GM10248 (cell line): ENCODE measurements around the gene TAMM41.
"Not testable (repeated sequence)": the region's sequence is repeated elsewhere in the genome, so short reads cannot be mapped to it uniquely, and the experiment has no call there.

Experiments
- CTCF ChIA-PET: fragments of 300-600 bp; sonication (Branson Sonifier 250); formaldehyde crosslinking; extraction: SDS; loops from one replicate; lab custom pipeline; 2021; ENCODE audit warnings: antibody characterized with exemption; lab: Yijun Ruan, JAX
- POLR2A ChIA-PET: fragments of 350-650 bp; sonication (Branson Sonifier 250); formaldehyde crosslinking; extraction: SDS; loops from one replicate; lab custom pipeline; 2020; ENCODE audit warnings: antibody characterized with exemption; lab: Yijun Ruan, JAX
- DNase-seq: peaks from one replicate; pipeline ENCODE4 v3.0.0; 2012; ENCODE audit errors: extremely low spot score
- TF ChIP-seq, protein P1 (sequence below): IDR thresholded peaks from 2 replicates; pipeline ENCODE4 v1.5.1; 2012; ENCODE audit warnings: mild to moderate bottlenecking, low read depth; ENCODE audit errors: extremely low read depth, missing control alignments, control extremely low read depth

The TAMM41 gene

DNA sequence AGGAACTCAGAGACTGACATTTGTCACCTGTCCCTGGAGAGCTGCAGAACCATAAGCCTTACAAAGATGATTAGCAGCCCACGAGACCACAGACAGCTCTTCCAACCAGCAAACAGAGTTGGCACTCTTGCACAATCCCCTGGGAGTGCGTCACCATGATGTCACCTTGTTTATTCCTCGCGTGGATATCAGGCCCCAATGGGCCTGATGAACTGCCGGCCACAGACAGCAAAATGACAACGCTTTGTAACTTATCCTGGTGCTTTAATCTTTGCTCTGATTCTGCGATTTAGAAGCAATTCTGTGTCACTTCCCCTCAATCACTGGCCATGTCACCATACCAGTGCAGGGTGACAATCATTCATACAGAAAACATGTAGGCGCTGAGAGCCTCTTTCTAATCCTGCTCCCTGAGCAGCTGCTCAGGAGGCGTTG, 89.2 kb downstream of the TAMM41 start:
- CTCF ChIA-PET, result no interaction called here
- POLR2A ChIA-PET, result no interaction called here
- no peak for DNase-seq
- TF ChIP-seq, protein P1, sequence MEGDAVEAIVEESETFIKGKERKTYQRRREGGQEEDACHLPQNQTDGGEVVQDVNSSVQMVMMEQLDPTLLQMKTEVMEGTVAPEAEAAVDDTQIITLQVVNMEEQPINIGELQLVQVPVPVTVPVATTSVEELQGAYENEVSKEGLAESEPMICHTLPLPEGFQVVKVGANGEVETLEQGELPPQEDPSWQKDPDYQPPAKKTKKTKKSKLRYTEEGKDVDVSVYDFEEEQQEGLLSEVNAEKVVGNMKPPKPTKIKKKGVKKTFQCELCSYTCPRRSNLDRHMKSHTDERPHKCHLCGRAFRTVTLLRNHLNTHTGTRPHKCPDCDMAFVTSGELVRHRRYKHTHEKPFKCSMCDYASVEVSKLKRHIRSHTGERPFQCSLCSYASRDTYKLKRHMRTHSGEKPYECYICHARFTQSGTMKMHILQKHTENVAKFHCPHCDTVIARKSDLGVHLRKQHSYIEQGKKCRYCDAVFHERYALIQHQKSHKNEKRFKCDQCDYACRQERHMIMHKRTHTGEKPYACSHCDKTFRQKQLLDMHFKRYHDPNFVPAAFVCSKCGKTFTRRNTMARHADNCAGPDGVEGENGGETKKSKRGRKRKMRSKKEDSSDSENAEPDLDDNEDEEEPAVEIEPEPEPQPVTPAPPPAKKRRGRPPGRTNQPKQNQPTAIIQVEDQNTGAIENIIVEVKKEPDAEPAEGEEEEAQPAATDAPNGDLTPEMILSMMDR, result no peak

DNA sequence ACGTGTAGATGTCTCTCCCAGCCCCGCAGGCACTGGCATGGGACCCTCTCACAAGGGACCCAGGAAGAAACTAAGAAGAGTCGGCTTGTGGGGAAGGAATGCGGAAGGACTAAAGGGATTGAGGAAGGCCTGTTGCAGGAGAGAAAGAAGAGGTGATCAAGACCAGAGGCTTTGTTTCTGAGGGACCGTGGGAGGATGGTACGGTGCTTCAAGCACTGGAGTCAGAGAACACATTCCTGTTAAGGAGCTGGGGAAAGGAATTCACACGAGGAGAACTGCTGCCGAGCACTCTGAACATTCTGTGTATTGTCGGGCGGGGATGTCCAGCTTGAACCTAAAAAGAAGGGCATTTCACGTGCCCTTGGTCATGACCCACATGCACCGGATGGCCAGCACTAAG, 91.4 kb downstream of the TAMM41 start:
- TF ChIP-seq, protein P1, result no peak
- no peak for DNase-seq
- CTCF ChIA-PET, result interaction anchor here (0.9 kb wide), 1 partner anchor 10 kb away, joined by 3 read pairs; no protein-coding TSS in a partner anchor
- POLR2A ChIA-PET, result no interaction called here

DNA sequence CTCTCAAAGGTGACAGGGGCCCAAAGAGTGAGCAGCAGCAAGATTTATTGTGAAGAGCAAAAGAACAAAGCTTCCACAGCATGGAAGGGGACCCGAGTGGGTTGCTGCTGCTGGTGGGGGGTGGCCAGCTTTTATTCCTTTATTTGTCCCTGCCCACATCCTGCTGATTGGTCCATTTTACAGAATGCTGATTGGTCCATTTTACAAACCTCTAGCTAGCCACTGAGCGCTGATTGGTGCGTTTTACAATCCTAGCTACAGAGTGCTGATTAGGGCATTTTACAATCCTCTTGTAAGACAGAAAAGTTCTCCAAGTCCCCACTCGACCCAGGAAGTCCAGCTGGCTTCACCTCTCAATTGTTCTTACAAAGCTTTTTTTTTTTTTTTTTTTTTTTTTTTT, 94.4 kb downstream of the TAMM41 start:
- DNase-seq, CTCF ChIA-PET, POLR2A ChIA-PET: not testable (repeated sequence)

DNA sequence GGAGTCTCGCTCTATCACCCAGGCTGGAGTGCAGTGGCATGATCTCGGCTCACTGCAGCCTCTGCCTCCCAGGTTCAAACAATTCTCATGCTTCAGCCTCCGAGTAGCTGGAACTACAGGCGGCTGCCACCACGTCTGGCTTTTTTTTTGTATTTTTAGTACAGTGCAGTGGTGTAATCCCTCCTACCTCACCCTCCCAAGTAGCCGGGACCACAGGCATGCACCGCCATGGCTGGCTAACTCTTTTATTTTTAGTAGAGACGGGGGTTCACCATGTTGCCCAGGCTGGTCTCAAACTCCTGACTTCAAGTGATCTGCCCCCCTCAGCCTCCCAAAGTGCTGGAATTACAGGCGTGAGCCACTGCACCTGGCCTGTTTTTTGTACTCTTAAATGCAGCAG, 98.4 kb downstream of the TAMM41 start:
- POLR2A ChIA-PET, CTCF ChIA-PET, DNase-seq: not testable (repeated sequence)
